Measurements from ENCODE around the gene SLC6A18. TPM values are rescaled to one million over a fixed set of nuclear protein-coding genes. Genes with fewer than 3 reads are reported as not detected.

Gene SLC6A18
- total and polyA plus RNA-seq, 10 of the 15 experiments (the other 5 are each of a cell fraction or from before 2014, with no cell fraction given): not detected

- Histone ChIP-seq H3K4me2 (ENCODE audit: control insufficient read depth, insufficient read depth) (no peak overlapping the region), H2AFZ (ENCODE audit: control insufficient read depth, low read depth, low read length) (no peak overlapping the region), H4K20me1 (ENCODE audit: control insufficient read depth, insufficient read depth) (no peaks in the 10 kb centered on the region), H3K4me1 (ENCODE audit: control insufficient read depth, insufficient read depth, low read length) (no peaks in the 10 kb centered on the region), H3K9ac (ENCODE audit: control insufficient read depth, insufficient read depth, low read length) (no peak overlapping the region), H3K27me3 (replicated peaks in 1 of 2; ENCODE audit: control insufficient read depth in 2 of 2, insufficient read depth in 2 of 2, low read length in 1 of 2) (no peaks in the 10 kb centered on the region; a peak in 1 of 4 replicates), H3K36me3 (ENCODE audit: control insufficient read depth in 2 of 2, insufficient read depth in 2 of 2, low read length in 1 of 2) (no peaks in the 10 kb centered on the region), H3K79me2 (ENCODE audit: control insufficient read depth, insufficient read depth, low read length) (no peaks in the 10 kb centered on the region), H3K4me3 (no peak overlapping the region), H3K27ac (ENCODE audit: control insufficient read depth, insufficient read depth) (no peak overlapping the region), H3K9me3 (replicated peaks; ENCODE audit: control insufficient read depth, insufficient read depth, low read length) (no peaks in the 10 kb centered on the region; the same call in 2 of the 3 replicates)
- TF ChIP-seq SKIL (IDR thresholded peaks at IDR 0.05; ENCODE audit: low read depth, poor library complexity, severe bottlenecking) (no peak), ZNF592 (IDR thresholded peaks at IDR 0.05) (no peak), KDM1A (IDR thresholded peaks at IDR 0.05; ENCODE audit: borderline replicate concordance) (no peak), WRNIP1 (IDR thresholded peaks at IDR 0.05; ENCODE audit: borderline replicate concordance, low read depth, low read length) (no peak)
- ChIA-PET CTCF (no interaction called here), POLR2A (no interaction called here), RAD21 (ENCODE audit: unreplicated experiment) (no interaction called here), SMC1A (ENCODE audit: uncharacterized antibody, unreplicated experiment) (no interaction called here)
- ATAC-seq (no peak), DNase-seq (ENCODE audit: low read depth, low spot score) (no peak), FAIRE-seq (no peak)
- in situ Hi-C loops (cut with MboI) (no loop called here), intact Hi-C loops (cut with micrococcal nuclease; ENCODE audit: unreplicated experiment) (no loop called here)
- BruUV-seq (replicated peaks): no TSS peak
- WGBS (ENCODE audit: insufficient coverage, insufficient replicate concordance, low lambda C conversion rate, missing lambda C conversion rate): 13% methylated on average over 10 of the region's 22 CpGs
Measured at GRCh38 chr5:1214163-1214935, 10.8 kb upstream of the SLC6A18 start.
